Cortex of kidney (tissue), 1 donor: ENCODE results near the gene PMPCA.
A peak's percentile ranks its signal among the peaks of the same experiment; 100 is the strongest.

Experiments used
- DNase-seq: peaks from one replicate; lab custom pipeline; 2025; lab: John Stamatoyannopoulos, UW

PMPCA gene

GRCh38 chr9:136410500-136411287 is at the start of gene PMPCA, which contains the start of gene ENTR1:
TSS of gene PMPCA (plus strand) at chr9:136410658. CDS start at chr9:136410669, 11 bp downstream.
TSS of gene ENTR1 (minus strand) at chr9:136410614. CDS start at chr9:136410397, 217 bp downstream.
- no peak for DNase-seq

- no peak for DNase-seq
These were observed 49.3 kb upstream of the PMPCA start for GRCh38 chr9:136361047-136361753.

GRCh38 chr9:136361754-136362449 is 48.6 kb upstream of the PMPCA start:
- DNase-seq: no peak

GRCh38 chr9:136362450-136362784 is 48.0 kb upstream of the PMPCA start:
- DNase-seq: no peak

GRCh38 chr9:136363106-136363948 is 47.1 kb upstream of the PMPCA start, which contains the start of gene DNLZ:
TSS of gene DNLZ (minus strand) at chr9:136363744. CDS start at chr9:136363714, 30 bp downstream.
- DNase-seq: peak; percentile 80

- no peak for DNase-seq
These were observed 46.3 kb upstream of the PMPCA start for GRCh38 chr9:136363949-136364748.

- DNase-seq: no peak
These were observed 45.3 kb upstream of the PMPCA start for GRCh38 chr9:136364942-136365774.

- DNase-seq: no peak
These were observed 44.7 kb upstream of the PMPCA start for GRCh38 chr9:136365775-136366222.

GRCh38 chr9:136366826-136367225 is 43.6 kb upstream of the PMPCA start:
- no peak for DNase-seq

GRCh38 chr9:136367296-136368145 is 42.9 kb upstream of the PMPCA start:
- no peak for DNase-seq

- DNase-seq: no peak
These were observed 42.3 kb upstream of the PMPCA start for GRCh38 chr9:136368190-136368589.

GRCh38 chr9:136370037-136370436 is 40.4 kb upstream of the PMPCA start:
- DNase-seq: no peak

GRCh38 chr9:136370687-136371532 is 39.5 kb upstream of the PMPCA start:
- no peak for DNase-seq

GRCh38 chr9:136371533-136371880 is 39.0 kb upstream of the PMPCA start:
- no peak for DNase-seq

GRCh38 chr9:136372006-136372405 is 38.5 kb upstream of the PMPCA start:
- no peak for DNase-seq

- no peak for DNase-seq
These were observed 37.7 kb upstream of the PMPCA start for GRCh38 chr9:136372561-136373299.
